Ovary (tissue), 3 donors: ENCODE measurements around the gene ERC1.

Experiments used
- POLR2A ChIP-seq: fragments of 450-650 bp; IDR thresholded peaks from one replicate; pipeline ENCODE4 v1.6.1; 2017; ENCODE audit warnings: antibody characterized with exemption, mild to moderate bottlenecking, moderate library complexity
- TF ChIP-seq, protein P1 (sequence below), 3 donors: fragments of 450-650 bp in 2 of 3; fragments of 200-600 bp in 1 of 3; IDR thresholded peaks; one replicate each; pipeline versions ENCODE4 v1.5.1 to v1.8.0; 2016 to 2022; ENCODE audit warnings: antibody characterized with exemption in 3 of 3, mild to moderate bottlenecking in 1 of 3
- donor health status: DM: no; HTN: no; CAD: no.

DNA sequence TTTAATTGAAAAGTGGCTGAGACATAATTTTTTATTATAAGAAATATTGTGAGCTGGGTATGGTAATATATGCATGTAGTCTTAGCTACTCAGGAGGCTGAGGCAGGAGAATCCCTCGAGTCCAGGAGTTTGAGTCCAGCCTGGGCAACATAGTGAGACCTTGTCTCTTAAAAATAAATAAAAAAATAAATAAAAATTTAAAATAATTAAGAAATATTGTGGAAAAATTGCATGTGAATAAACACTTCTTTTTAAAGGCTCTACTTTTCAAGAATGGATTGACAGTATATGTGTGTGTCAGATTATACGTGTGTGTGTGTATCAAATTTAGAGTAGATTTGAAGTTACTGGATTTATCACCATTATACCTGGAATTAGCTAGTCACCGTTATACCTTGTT lies 43.2 kb downstream of the ERC1 start:
- TF ChIP-seq, protein P1, sequence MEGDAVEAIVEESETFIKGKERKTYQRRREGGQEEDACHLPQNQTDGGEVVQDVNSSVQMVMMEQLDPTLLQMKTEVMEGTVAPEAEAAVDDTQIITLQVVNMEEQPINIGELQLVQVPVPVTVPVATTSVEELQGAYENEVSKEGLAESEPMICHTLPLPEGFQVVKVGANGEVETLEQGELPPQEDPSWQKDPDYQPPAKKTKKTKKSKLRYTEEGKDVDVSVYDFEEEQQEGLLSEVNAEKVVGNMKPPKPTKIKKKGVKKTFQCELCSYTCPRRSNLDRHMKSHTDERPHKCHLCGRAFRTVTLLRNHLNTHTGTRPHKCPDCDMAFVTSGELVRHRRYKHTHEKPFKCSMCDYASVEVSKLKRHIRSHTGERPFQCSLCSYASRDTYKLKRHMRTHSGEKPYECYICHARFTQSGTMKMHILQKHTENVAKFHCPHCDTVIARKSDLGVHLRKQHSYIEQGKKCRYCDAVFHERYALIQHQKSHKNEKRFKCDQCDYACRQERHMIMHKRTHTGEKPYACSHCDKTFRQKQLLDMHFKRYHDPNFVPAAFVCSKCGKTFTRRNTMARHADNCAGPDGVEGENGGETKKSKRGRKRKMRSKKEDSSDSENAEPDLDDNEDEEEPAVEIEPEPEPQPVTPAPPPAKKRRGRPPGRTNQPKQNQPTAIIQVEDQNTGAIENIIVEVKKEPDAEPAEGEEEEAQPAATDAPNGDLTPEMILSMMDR (IDR thresholded peaks at IDR 0.05), result no peak
- TF ChIP-seq POLR2A, result no peak
